ENCODE measurements around the gene PITPNC1.
"Not testable (repeated sequence)": the region's sequence is repeated elsewhere in the genome, so short reads cannot be mapped to it uniquely, and the experiment has no call there.

Gene PITPNC1

DNA sequence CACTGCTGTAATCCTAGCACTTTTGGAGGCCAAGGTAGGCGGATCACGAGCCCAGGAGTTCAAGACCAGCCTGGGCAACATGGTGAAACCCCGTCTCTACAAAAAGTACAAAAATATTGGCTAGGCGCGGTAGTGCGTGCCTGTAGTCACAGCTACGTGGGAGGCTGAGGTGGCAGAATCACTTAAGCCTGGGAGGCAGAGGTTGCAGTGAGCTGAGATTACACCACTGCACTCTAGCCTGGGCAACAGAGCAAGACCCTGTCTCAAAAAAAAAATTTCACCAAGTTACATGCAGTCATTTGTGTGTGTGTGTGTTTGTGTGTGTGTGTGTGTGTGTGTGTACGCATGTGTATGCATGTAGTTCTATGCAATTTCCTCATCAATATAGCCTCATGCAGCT lies 325.8 kb downstream of the PITPNC1 start:
- not testable (repeated sequence) for DNase-seq

DNA sequence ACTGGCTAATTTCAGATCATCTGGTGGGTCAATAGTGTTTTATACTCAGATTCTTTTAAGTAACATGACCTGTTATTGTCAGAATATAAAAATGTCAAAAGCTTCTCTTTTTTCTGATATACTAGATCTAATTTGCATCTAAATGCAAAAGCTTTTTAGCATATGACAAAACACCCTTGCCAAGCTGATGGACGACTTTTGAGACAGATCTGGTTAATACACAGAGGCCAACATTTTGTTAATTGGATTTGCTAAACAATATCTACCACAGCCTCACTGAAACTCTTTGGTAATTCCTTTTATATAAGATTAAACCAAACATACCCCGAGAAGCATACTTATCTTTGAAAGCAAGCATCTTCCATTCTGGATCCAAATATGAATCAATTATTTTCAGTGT lies 330.4 kb downstream of the PITPNC1 start:
- no peak for DNase-seq

DNA sequence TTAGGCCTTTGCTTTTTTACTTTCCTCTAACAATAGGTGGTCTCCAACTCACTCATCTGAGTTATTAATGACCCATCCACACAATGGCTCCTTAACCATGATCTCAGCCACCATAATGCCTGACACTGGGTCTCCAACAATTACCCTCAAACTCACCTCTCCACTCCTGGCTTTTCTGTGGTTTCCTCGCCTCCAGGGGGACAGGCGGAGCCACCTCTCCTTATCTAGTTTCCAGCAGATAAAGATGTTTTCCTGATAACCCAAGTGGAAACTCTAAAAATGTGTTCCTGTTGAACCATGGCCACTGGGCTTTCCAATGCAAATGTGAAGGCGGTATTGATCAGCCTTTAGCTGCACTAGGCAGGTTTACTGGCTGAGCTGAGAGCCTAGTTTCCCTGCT lies 331.3 kb downstream of the PITPNC1 start:
- no peak for DNase-seq

DNA sequence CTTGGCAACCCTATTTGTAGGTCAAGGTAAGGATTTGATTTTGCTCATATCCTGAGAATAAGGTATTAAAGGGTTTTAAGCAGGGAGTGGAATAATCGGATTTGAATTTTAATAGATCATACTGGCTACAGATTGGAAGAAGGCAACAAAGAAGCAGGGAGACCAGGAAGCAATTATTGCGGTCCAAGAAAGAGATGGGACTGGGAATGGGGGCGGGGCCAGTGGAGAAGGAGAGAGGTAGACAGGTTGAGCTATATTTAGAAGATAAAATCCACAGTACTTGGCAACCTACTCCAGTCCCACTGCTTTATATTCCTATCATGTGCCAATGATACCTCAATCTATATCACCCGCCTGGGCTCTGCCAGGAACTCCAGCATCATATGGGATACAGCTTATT lies 334.8 kb downstream of the PITPNC1 start:
- no peak for DNase-seq

DNA sequence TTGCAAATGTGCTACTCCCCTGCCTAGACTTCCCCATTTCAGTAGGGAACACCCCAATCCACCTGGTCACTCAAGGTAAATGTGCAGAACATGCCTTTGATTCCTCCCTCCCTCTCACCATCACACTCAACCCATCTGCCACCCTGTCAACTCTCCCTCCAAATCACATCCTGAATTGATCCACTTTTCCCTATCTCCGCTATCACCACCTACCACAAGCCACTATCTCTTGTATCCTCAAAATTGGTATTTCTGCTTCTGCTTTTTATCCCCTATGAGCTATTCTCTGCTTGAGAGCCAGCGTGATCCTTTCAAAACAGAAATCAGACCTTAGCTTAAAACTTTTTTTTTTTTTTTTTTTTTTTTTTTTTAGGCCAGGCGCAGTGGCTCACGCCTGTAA lies 335.3 kb downstream of the PITPNC1 start:
- DNase-seq, result no peak

DNA sequence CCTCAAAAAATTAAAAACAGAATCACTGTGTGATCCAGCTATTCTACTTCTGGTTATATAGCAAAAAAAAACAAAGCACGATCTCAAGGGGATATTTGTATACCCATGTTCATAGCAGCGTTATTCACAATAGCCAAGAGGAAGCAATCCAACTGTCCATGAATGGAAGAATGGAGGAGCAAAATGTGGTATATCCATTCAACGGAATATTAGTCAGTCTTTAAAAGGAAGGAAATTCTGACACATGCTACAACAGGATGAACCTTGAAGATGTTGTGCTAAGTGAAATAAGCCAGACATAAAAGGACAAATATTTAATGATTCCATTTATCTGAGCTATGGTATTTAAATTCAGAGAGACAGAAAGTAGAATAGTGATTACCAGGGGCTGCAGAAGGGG lies 336.1 kb downstream of the PITPNC1 start:
- no peak for DNase-seq

DNA sequence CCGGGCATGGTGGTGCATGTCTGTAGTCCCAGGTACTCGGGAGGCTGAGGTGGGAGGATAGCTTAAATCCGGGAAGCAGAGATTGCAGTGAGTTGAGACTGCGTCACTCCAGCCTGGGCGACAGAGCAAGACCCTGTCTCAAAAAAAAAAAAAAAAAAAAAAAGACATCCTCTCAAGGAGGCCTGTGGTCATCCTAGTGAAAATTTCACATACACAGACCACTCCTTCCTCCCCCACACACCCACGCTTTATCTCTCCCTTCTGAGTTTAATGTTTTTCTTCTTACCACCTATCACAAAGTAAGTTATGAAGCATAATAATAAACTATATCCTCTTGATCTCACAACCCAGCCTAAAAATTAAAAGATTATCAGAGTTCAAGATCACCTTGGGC lies 339.3 kb downstream of the PITPNC1 start:
- DNase-seq, result no peak

DNA sequence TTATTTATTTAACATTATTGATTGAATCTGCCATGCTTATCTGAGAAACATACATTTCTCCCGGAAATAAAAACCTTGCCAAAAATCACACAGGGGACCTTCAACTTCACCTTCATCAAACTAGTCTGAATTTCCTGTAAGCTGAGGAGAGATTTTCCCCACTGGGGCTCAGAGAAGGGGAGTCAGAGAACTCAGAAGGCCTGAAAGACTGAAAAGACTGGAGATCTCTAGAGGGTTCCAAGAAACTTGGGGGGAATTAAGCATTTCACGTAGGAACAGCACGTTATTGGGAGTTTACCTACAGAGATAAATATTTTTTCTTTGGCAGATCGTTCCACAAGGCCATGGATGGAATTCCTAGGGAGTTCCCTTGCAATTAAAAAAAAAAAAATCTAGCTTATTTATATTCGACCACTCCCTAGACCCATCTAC lies 340.1 kb downstream of the PITPNC1 start:
- DNase-seq, result no peak

DNA sequence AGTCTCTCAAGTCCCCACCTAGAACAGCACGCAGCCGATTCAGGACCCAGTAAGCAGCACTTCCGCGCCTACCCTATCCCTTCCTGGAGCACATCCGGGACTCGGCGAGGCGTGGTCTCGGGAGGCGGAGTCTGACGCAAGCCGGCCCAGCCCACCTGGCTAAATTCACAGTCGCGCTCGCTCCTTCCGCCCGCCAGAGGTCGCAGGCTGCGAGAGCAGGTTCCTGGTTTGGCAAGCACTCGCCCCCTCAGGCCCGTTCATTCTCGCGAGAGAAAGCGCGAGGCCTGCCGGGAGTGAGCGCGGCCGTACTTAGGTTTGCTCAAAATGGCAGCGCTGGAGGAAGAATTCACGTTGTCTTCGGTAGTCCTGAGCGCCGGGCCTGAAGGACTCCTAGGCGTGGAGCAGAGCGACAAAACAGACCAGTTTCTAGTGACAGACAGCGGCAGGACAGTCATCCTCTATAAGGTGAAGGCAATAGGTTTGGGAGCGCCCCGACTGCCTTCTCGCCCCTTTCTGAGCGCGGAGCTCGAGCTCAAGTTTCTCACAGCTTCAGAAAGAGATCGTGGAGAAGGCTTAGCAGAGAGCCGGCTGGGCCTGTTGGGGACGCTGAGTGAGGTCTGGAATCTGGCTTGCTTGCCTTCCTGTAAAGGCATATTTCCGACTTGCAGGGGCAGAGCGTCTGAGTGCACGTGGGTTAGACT lies 340.7 kb downstream of the PITPNC1 start, which contains the start of gene NOL11:
NOL11 (plus strand) TSS at position 313 of the 701 bp plus-strand sequence; CDS start at position 325, 12 bp downstream.
- DNase-seq, result peak; percentile 99

DNA sequence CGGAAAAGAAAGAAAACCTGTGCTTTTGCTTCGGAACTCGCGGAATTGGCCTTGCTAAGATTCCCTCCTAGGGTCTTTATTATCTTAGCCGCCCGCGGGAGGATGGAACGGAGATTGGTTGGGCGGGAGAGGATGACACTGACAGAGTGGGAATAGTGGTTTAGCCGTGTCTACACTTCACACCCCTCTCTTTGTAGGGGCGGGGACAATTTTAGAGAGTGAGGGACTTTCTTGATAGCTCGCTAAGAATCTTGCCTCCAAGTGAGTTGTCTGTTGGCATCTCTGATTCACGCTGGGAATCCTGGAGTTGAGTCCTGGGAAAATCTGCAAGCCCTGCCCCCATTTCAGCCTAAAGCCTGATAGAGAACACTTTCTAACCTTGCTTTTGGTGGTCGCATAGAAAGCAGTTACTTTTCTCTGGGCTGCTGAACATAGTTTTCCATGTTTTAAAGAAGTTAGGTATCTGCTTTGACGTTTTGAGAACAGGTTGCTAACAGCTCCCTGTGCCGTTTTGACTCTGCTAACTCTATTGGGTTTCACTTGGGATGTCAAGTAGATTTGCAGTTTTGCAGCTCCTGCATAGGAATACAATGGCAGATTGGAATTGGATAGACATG lies 341.4 kb downstream of the PITPNC1 start:
- DNase-seq, result peak; percentile 37

DNA sequence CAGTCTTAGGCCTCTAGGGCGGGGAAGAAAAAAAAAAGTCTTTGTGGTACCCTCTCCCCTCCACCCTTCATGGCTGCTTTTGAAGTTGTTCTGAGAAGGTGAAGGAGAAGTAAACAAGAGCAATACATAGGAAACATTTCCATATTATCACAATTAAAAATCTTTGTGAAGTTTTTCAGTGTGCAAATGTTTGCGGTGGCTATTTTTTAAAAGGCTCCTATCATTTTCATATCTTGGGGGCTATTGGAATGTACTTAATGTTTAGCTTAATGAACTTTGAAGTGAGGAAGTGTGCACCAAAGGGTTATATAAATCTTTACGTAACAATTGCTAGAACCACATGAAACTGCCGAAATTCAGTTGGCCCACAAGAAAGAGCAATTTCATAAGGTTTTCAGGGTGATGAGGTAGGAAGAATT lies 348.3 kb downstream of the PITPNC1 start:
- no peak for DNase-seq

DNA sequence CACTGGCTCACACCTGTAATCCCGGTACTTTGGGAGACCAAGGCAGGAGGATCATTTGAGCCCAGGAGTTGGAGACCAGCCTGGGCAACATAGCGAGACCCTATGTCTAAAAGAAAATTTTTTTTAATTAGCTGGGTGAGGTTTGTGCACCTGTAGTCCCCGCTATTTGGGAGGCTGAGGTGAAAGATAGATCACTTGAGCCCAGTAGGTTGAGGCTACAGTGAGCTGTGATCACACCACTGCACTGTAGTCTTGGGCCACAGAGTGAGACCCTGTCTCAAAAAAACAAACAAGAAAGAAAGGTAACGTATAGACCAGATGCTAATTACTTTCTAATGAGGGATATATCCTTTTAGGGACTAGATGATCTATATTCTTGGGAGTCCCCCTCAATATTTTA lies 348.7 kb downstream of the PITPNC1 start:
- no peak for DNase-seq

DNA sequence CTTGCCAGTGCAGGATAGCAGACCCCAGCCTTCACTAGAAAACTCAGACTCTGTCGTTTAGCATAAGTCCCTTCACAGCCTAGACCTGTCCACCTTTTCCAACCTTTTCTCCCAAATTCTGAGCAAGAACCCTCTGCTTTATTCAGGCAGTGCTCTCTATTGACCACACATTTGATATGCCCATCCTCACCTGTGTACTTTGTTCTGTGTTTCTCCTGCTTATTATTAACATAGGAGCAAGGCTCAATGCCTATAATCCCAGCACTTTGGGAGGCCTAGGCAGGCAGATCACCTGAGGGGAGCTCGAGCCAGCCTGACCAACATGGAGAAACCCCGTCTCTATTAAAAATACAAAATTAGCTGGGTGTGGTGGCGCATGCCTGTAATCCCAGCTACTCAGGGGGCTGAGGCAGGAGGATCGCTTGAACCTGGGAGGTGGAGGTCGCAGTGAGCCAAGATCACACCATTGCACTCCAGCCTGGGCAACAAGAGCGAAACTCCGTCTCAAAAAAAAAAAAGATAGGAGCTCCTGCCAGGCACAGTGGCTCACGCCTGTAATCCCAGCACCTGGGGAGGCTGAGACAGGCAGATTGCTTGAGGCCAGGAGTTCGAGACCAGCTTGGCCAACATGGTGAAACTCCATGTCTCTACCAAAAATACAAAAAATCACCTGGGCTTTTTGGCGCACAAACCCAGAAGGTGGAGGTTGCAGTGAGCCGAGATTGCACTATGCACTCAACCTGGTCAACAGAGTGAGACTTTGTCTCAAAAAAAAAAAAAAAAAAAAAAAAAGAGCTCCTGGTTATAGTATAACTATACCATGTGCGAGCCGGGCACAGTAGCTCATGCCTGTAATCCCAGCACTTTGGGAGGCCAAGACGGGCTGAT lies 350.3 kb downstream of the PITPNC1 start:
- DNase-seq, result not testable (repeated sequence)

DNA sequence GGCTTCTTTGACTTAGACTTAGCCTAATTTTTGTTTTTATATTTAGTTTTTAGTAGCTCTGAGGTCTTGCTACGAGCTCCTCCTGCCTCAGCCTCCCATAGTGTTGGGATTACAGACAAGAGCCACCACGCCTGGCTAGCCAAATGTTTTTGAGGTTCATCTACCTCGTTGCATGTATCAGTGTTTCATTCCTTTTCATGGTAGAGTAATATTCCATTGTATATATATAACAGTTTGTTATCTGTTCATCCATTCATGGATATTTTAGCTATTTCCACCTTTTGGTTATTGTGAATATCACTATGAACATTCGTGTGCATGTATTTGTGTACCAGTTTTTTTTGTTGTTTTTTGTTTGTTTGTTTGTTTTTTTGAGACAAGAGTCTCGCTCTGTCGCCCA lies 352.8 kb downstream of the PITPNC1 start:
- no peak for DNase-seq

DNA sequence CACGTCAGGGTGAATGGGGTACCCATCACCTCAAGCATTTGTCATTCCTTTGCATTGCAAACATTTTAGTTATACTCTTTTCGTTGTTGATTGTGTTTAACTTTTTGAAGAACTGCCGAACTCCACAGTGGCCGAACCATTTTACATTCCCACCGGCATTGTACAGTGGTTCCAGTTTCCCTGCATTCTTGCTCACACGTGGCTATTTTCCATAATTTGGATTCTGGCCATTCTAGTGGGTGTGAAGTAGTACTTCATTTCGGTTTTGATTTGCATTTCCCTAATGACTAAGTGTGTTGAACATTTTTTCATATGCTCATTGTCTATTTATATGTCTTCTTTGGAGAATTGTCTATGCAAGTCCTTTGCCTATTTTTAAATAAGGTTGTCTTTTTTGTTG lies 353.6 kb downstream of the PITPNC1 start:
- DNase-seq, result no peak

DNA sequence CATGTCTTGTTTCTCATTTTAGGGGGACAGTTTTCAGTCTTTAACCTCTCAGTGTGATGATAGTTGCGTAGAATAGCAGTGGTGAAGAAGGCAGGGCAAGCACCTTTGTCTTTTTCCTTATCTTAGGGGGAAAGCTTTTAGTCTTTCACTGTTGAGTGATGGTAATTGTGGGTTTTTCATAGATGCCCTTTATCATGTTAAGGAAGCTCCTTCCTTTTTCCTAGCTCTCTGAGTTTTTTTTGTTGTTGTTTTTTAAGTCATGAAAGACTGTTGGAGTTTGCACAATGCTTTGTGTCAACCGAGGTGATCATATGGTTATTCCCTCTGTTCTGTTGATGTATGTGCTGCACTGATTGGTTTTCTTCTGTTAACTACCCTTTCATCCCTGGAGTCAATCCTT lies 356.4 kb downstream of the PITPNC1 start:
- no peak for DNase-seq

DNA sequence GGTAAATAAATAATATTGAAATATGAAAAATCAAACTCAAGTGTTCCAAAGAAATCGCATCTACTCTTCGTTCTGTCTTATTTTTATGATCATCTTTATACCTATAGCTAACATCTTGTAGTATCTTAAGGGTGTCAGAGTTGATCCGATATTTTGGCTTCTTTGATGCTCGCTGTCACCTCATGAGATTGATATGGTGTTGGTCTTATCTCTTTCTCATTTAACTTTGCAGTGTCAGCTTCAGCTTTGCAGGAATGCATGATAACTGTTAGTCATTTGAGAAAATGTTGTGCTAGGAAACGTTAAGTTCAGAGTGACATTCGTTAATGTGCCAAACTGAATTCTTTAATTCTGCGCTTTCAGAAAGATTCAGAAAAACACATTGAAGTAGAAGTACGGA lies 360.1 kb downstream of the PITPNC1 start:
- DNase-seq, result no peak

DNA sequence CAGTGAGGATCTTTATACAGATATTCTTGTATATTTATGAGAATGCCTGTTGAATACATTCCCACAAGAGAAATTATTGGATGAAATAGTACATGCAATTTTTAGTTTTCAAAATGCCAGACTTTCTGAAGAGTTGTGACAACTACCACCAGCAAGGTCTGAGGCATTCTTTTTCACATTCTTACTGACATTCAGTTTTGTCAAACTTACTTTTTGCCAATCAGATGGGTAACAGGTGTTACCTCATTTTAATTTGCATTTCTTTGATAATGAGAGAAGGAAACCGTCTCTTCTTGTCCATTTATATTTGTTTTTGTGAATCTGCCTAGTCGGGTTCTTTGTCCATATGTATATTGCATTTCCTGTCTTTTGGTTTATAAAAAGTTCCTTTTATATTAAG lies 364.9 kb downstream of the PITPNC1 start:
- no peak for DNase-seq

Measured in activated naive CD4-positive, alpha-beta T cell treated with Interleukin-2 at 50 U/mL for 16 hours (primary cell).